ENCODE measurements around the gene FUZ. TPM values are rescaled to one million over a fixed set of nuclear protein-coding genes. Genes with fewer than 3 reads are reported as not detected.

FUZ gene
- total and polyA plus RNA-seq, 4 donors = 18.4 to 36.8 (median 30.2) TPM

DNA sequence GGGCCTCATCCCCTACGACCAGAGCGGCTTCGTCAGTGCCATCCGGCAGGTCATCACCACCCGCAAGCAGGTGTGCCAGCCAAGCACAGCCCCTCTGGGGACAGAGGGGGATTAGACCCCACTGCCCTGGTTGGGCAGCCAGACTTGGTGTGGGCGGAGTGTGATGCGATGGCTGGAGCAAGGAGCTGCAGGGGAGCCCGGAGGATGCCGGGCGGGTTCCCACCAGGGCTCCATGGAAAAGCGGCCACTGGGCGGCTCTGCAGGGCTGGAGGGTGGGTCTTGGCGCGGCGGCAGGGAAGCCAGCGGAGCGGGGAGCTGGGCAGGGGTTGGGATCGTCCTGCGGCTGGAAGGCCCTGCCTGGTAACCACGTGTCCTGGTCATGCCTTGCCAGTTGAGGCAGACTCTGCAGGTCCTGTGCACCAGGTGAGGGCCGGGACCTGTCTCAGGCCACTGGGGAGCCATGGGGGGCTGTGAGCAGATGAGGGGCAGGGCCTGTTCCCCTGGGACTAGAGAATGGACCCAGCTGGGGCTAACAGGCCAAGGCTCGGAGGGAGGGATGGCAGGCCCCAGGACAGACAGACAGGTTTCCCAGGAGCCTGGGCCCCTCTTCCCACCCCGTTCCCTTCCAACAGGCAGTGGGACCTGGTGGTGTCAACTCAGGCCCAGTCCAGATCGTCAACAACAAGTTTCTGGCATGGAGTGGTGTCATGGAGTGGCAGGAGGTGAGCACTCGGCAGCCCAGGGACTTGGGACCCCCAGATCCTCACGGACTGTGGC lies 44.2 kb upstream of the FUZ start:
- ATAC-seq (ENCODE audit: insufficient read depth, low FRiP score) (no peak), DNase-seq (no peak)
- Histone ChIP-seq H3K9me3 (ENCODE audit: control insufficient read depth in 4 of 4, insufficient read depth in 3 of 4, low read length in 3 of 4) (no peaks in the 10 kb centered on the region), H3K36me3 (ENCODE audit: control insufficient read depth in 4 of 4, insufficient read depth in 4 of 4, low read length in 4 of 4) (peaks cover 0 to 68% (median 30%) of the 10 kb centered on the region in 4 donors), H3K27me3 (ENCODE audit: control insufficient read depth in 3 of 3, insufficient read depth in 3 of 3, low read length in 2 of 3) (no peaks in the 10 kb centered on the region), H3K27ac (ENCODE audit: low read depth in 1 of 2, low read length in 1 of 2) (no peak overlapping the region), H3K4me1 (ENCODE audit: control insufficient read depth in 5 of 5, insufficient read depth in 5 of 5, low read length in 5 of 5) (peaks cover 0 to 24% (median 8%) of the 10 kb centered on the region in 5 donors), H3K9ac (ENCODE audit: insufficient read depth in 1 of 2, low read length in 2 of 2) (no peak overlapping the region), H3K4me3 (no peak overlapping the region)
- TF ChIP-seq, protein P1, sequence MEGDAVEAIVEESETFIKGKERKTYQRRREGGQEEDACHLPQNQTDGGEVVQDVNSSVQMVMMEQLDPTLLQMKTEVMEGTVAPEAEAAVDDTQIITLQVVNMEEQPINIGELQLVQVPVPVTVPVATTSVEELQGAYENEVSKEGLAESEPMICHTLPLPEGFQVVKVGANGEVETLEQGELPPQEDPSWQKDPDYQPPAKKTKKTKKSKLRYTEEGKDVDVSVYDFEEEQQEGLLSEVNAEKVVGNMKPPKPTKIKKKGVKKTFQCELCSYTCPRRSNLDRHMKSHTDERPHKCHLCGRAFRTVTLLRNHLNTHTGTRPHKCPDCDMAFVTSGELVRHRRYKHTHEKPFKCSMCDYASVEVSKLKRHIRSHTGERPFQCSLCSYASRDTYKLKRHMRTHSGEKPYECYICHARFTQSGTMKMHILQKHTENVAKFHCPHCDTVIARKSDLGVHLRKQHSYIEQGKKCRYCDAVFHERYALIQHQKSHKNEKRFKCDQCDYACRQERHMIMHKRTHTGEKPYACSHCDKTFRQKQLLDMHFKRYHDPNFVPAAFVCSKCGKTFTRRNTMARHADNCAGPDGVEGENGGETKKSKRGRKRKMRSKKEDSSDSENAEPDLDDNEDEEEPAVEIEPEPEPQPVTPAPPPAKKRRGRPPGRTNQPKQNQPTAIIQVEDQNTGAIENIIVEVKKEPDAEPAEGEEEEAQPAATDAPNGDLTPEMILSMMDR (IDR thresholded peaks at IDR 0.05; ENCODE audit: control extremely low read depth, extremely low read depth) = no peak
- 95% methylated on average over 26 of the region's 26 CpGs for WGBS, 2 donors

- Histone ChIP-seq H3K27me3 (ENCODE audit: control insufficient read depth in 3 of 3, insufficient read depth in 3 of 3, low read length in 2 of 3) (no peaks in the 10 kb centered on the region), H3K27ac (ENCODE audit: low read depth in 1 of 2, low read length in 1 of 2) (no peak overlapping the region), H3K9me3 (ENCODE audit: control insufficient read depth in 4 of 4, insufficient read depth in 3 of 4, low read length in 3 of 4) (no peaks in the 10 kb centered on the region), H3K4me3 (no peak overlapping the region), H3K4me1 (ENCODE audit: control insufficient read depth in 5 of 5, insufficient read depth in 5 of 5, low read length in 5 of 5) (peaks cover 0 to 28% (median 13%) of the 10 kb centered on the region in 5 donors), H3K36me3 (ENCODE audit: control insufficient read depth in 4 of 4, insufficient read depth in 4 of 4, low read length in 4 of 4) (peaks cover 0 to 62% (median 32%) of the 10 kb centered on the region in 4 donors), H3K9ac (ENCODE audit: insufficient read depth in 1 of 2, low read length in 2 of 2) (no peak overlapping the region)
- ATAC-seq (ENCODE audit: insufficient read depth, low FRiP score) (no peak), DNase-seq (no peak)
- WGBS, 2 donors = 93 to 94% methylated on average over 17 to 18 of the region's 18 CpGs
- TF ChIP-seq, protein P1 (IDR thresholded peaks at IDR 0.05; ENCODE audit: control extremely low read depth, extremely low read depth) = no peak
These were observed 43.5 kb upstream of the FUZ start for GRCh38 chr19:49856574-49857021.

- H3K9me3 ChIP-seq (ENCODE audit: control insufficient read depth in 4 of 4, insufficient read depth in 3 of 4, low read length in 3 of 4) = no peaks in the 10 kb centered on the region
- TF ChIP-seq, protein P1 (IDR thresholded peaks at IDR 0.05; ENCODE audit: control extremely low read depth, extremely low read depth) = no peak
- H3K9ac ChIP-seq (ENCODE audit: insufficient read depth in 1 of 2, low read length in 2 of 2) = no peak overlapping the region
- peaks cover 0 to 25% (median 13%) of the 10 kb centered on the region in 5 donors for H3K4me1 ChIP-seq (ENCODE audit: control insufficient read depth in 5 of 5, insufficient read depth in 5 of 5, low read length in 5 of 5)
- DNase-seq (no peak), ATAC-seq (ENCODE audit: insufficient read depth, low FRiP score) (no peak)
- no peak overlapping the region for H3K4me3 ChIP-seq
- H3K27ac ChIP-seq (ENCODE audit: low read depth in 1 of 2, low read length in 1 of 2) = no peak overlapping the region
- WGBS, 2 donors = 86 to 87% methylated on average over 21 of the region's 21 CpGs
- H3K27me3 ChIP-seq (ENCODE audit: control insufficient read depth in 3 of 3, insufficient read depth in 3 of 3, low read length in 2 of 3) = no peaks in the 10 kb centered on the region
- peaks cover 0 to 56% (median 30%) of the 10 kb centered on the region in 4 donors for H3K36me3 ChIP-seq (ENCODE audit: control insufficient read depth in 4 of 4, insufficient read depth in 4 of 4, low read length in 4 of 4)
These were observed 42.8 kb upstream of the FUZ start for GRCh38 chr19:49855676-49856573.
